HEK293 (cell line): ENCODE data around the gene CCDC167.

Experiments used
- CTCF ChIA-PET: fragments of 350-600 bp; formaldehyde crosslinking; extraction: SDS; loops from one replicate; lab custom pipeline; 2021; ENCODE audit warnings: antibody characterized with exemption; lab: Yijun Ruan, JAX
- POLR2A ChIA-PET: fragments of 300-600 bp; formaldehyde crosslinking; extraction: SDS; loops from one replicate; lab custom pipeline; 2020; ENCODE audit warnings: antibody characterized with exemption, inconsistent platforms; lab: Yijun Ruan, JAX
- H3K27ac ChIP-seq: fragments of 200-500 bp; sonication (Bioruptor generic); 2 replicates; pipeline ENCODE4 v1.5.1; 2014; ENCODE audit warnings: low read depth, low read length, control low read depth, inconsistent platforms; ENCODE audit errors: extremely low read depth
- H3K36me3 ChIP-seq, 2 experiments: fragments of 200-500 bp in 1 of 2; sonication (Bioruptor generic) in 1 of 2; 1 replicate in 1 of 2; 2 replicates in 1 of 2; pipeline ENCODE4 v1.5.1; 2014 to 2017; ENCODE audit warnings: inconsistent platforms in 2 of 2, low read length in 2 of 2; ENCODE audit not compliant: control insufficient read depth in 2 of 2, insufficient read depth in 1 of 2
- H3K4me1 ChIP-seq: fragments of 200-500 bp; sonication (Bioruptor generic); 2 replicates; pipeline ENCODE4 v1.5.1; 2014; ENCODE audit warnings: mild to moderate bottlenecking, low read length, inconsistent platforms; ENCODE audit not compliant: control insufficient read depth, insufficient read depth
- H3K4me3 ChIP-seq: 2 replicates; pipeline ENCODE4 v1.5.1; 2011; ENCODE audit warnings: low read depth, mild to moderate bottlenecking, control low read depth, low read length, moderate library complexity
- H3K9me3 ChIP-seq: fragments of 200-500 bp; sonication (Bioruptor generic); 2 replicates; pipeline ENCODE4 v1.5.1; 2014; ENCODE audit warnings: low read depth, low read length, inconsistent platforms; ENCODE audit not compliant: control insufficient read depth, insufficient read depth
- EGR2 ChIP-seq: fragments of 450-650 bp; formaldehyde crosslinking; IDR thresholded peaks from 2 replicates; pipeline ENCODE4 v1.5.1; 2016; ENCODE audit warnings: low read depth, missing biosample characterization, missing genetic modification characterization
- ELK4 ChIP-seq: IDR thresholded peaks from 2 replicates; pipeline ENCODE4 v1.6.1; 2011; ENCODE audit warnings: mild to moderate bottlenecking, low read depth, low read length, borderline replicate concordance
- GLIS1 ChIP-seq: fragments of 450-650 bp; formaldehyde crosslinking; IDR thresholded peaks from 2 replicates; pipeline ENCODE4 v1.5.1; 2016; ENCODE audit warnings: missing biosample characterization, missing genetic modification characterization
- PRDM10 ChIP-seq: fragments of 450-650 bp; formaldehyde crosslinking; IDR thresholded peaks from 2 replicates; pipeline ENCODE4 v1.5.1; 2016; ENCODE audit warnings: missing biosample characterization, missing genetic modification characterization
- PRDM2 ChIP-seq: fragments of 450-650 bp; formaldehyde crosslinking; IDR thresholded peaks from 2 replicates; pipeline ENCODE4 v1.5.1; 2016; ENCODE audit warnings: missing biosample characterization, missing genetic modification characterization, borderline replicate concordance
- ZEB2 ChIP-seq: fragments of 450-650 bp; formaldehyde crosslinking; IDR thresholded peaks from 2 replicates; pipeline ENCODE4 v1.5.1; 2016; ENCODE audit warnings: missing biosample characterization, missing genetic modification characterization
- ZFP3 ChIP-seq: fragments of 450-650 bp; formaldehyde crosslinking; IDR thresholded peaks from 2 replicates; pipeline ENCODE4 v1.5.1; 2016; ENCODE audit warnings: low read depth, missing biosample characterization, missing genetic modification characterization
- ZNF391 ChIP-seq: fragments of 450-650 bp; formaldehyde crosslinking; IDR thresholded peaks from 2 replicates; pipeline ENCODE4 v1.5.1; 2016; ENCODE audit warnings: low read depth, missing biosample characterization, missing genetic modification characterization, borderline replicate concordance
- ZNF777 ChIP-seq: fragments of 450-650 bp; formaldehyde crosslinking; IDR thresholded peaks from 2 replicates; pipeline ENCODE4 v1.5.1; 2017; ENCODE audit warnings: missing biosample characterization, missing genetic modification characterization, borderline replicate concordance
- ZNF792 ChIP-seq: fragments of 450-650 bp; formaldehyde crosslinking; IDR thresholded peaks from 2 replicates; pipeline ENCODE4 v1.5.1; 2016; ENCODE audit warnings: missing biosample characterization, missing genetic modification characterization

Gene CCDC167

GRCh38 chr6:37474316-37474715 lies 25.4 kb downstream of the CCDC167 start (continued):
- TF ChIP-seq PRDM10 (no peak), ZNF777 (tag by site-specific recombination) (no peak), PRDM2 (no peak), ZEB2 (no peak), ZFP3 (tag by site-specific recombination) (no peak), ZNF792 (tag by site-specific recombination) (no peak)

- H3K27ac ChIP-seq = no peak overlapping the region
- ChIA-PET POLR2A (no interaction called here), CTCF (interaction anchor here (0.7 kb wide), 1 partner anchor 148 kb away, joined by 3 read pairs; no protein-coding TSS in a partner anchor)
- H3K9me3 ChIP-seq = no peaks in the 10 kb centered on the region
- H3K4me3 ChIP-seq = no peak overlapping the region
- TF ChIP-seq PRDM10 (no peak), EGR2 (no peak), ZNF391 (tag by site-specific recombination) (no peak), GLIS1 (tag by site-specific recombination) (peak; percentile 15; the same call in 1 of the 2 replicates), ZEB2 (no peak), ELK4 (no peak)
- peaks cover 38 to 81% of the 10 kb centered on the region in 2 experiments for H3K36me3 ChIP-seq
- H3K4me1 ChIP-seq = no peaks in the 10 kb centered on the region
Observed at GRCh38 chr6:37473364-37474095, 26.2 kb downstream of the CCDC167 start.
